Measurements from ENCODE around the gene C2CD4D.

GRCh38 chr1:151801310-151801820, 38.3 kb downstream of the C2CD4D start:
- TF ChIP-seq CTCF (IDR thresholded peaks at IDR 0.05) (no peak), POLR2AphosphoS5 (IDR thresholded peaks at IDR 0.05) (no peak), EP300 (IDR thresholded peaks at IDR 0.05) (no peak)

Measured in sigmoid colon (tissue), 4 donors.